ENCODE measurements around the gene FOXS1.

GRCh38 chr20:31811796-31812728 is 33.3 kb downstream of the FOXS1 start:
- TF ChIP-seq CTCF (IDR thresholded peaks at IDR 0.05) (no peak), POLR2A (IDR thresholded peaks at IDR 0.05) (no peak)

Measured in heart left ventricle (tissue), 13 donors.